NK-92 (cell line): ENCODE results near the gene ARID5B.

Experiments
- DNase-seq: peaks from one replicate; lab custom pipeline; 2025; ENCODE audit not compliant: unreplicated experiment; lab: John Stamatoyannopoulos, UW

The ARID5B gene

GRCh38 chr10:62007145-62007544 lies 105.6 kb downstream of the ARID5B start:
- DNase-seq: no peak

- no peak for DNase-seq
These were observed 106.7 kb downstream of the ARID5B start for GRCh38 chr10:62008196-62008595.

DNA sequence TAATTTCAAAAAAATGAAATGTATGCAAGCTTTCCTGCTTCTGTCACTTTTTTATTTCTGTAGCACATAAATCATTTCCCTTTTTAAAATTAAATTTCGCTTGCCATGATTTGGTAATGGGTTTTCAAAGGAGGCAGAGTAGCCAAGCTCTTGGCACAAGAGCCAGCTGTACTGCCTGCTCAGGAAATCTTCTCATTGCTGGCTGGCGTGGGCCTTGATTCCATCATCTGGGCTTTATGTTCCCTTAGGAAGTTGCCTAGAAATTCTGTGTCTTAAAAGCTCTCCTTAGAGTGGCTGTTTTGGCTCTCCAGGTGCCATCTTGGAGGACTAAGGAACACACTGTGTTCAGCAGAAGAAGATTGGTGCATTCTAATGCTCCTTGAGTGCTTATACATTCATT lies 107.4 kb downstream of the ARID5B start:
- DNase-seq: no peak

GRCh38 chr10:62010366-62010765 lies 108.9 kb downstream of the ARID5B start:
- DNase-seq: no peak

DNA sequence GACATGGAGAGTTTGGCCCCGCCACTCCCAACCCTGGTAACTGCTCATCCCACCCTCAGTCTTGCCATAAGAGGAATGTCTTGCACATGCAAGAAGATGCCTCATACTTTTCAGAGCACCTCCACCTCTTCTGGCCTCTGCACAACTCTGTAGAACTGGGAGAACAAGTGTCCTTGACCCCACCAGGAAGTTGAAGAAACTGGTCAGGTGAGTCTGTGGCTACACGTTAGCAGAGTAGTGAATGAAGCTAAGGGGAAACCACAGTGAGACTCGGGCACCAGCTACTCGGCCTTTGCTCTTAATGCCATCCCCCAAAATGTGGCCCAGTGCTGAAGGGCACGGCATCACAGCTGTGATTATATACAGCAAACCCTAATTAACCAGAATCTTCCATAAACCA lies 110.1 kb downstream of the ARID5B start:
- no peak for DNase-seq

DNA sequence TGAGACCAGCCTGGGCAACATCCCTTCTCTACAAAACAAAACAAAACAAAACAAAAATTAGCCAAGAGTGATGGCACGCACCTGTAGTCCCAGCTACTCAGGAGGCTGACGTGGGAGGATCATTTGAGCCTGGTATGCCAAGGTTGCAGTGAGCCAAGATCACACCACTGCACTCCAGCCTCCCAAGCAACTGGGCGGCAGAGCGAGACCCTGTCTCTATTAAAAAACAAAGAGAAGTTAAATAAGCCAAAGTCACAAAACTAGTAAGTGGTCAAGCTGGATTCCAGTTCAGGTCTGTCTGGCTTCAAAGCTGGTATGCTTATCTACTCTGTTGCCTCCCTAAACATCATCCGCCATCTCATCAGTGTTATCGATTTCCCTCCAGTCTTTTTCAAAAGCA lies 110.8 kb downstream of the ARID5B start:
- no peak for DNase-seq

- no peak for DNase-seq
These were observed 113.0 kb downstream of the ARID5B start for GRCh38 chr10:62014510-62014909.

DNA sequence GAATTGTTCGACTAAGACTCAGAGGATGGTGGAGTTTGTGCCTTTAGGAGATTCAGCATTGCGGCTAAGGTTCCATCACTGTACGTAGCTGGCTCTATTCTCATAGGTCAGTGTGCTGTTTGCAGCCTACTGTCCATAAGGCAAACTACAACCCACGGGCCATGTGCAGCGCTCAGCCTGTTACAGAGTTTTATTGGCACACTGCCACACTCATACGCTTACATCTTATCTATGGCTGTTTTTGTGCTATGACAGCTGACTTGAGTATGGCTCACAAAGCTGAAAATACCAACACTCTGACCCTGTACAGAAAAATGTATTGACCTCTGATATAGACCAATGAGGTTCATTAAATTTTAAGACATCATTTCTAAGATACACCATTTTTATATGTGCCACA lies 114.5 kb downstream of the ARID5B start:
- DNase-seq: no peak

DNA sequence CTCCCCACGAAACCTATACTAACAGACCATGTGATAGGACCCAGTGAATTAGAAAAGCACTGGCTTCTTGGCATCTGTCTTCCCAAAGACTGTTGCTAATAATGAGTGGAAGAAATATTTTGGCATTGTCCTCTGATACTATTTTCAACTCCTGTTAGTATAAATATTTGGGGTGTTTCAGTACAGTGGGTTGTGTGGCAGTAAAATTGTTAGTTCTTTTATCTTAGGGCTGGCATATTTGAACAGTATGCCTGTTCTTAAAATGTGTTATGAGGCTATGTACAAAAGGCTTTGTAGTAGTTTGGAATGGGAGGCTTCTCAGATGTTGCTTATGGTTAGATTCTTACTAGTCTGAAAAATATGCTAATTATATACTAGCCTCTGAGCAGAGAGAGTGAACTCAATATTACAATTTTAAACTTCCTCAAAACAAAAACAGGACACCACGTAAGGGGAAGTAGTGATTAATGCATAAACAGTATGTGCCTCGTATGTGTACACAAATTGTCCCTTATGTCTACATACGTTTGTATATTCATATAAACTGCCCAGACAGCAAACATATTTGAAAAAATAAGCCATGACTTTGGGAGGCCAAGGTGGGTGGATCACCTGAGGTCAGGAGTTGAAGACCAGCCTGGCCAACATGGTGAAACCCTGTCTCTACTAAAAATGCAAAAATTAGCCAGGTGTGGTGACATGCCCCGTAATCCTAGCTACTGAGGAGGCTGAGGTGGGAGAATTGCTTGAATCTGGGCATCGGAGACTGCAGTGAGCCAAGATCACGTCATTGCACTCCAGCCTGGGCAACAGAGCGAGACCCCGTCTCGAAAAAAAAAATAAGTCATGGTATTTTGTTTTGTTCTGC lies 115.4 kb downstream of the ARID5B start:
- no peak for DNase-seq

- no peak for DNase-seq
These were observed 116.0 kb downstream of the ARID5B start for GRCh38 chr10:62017491-62017870.

- no peak for DNase-seq
These were observed 116.8 kb downstream of the ARID5B start for GRCh38 chr10:62018131-62018911.

GRCh38 chr10:62019013-62019684 lies 117.7 kb downstream of the ARID5B start:
- no peak for DNase-seq

DNA sequence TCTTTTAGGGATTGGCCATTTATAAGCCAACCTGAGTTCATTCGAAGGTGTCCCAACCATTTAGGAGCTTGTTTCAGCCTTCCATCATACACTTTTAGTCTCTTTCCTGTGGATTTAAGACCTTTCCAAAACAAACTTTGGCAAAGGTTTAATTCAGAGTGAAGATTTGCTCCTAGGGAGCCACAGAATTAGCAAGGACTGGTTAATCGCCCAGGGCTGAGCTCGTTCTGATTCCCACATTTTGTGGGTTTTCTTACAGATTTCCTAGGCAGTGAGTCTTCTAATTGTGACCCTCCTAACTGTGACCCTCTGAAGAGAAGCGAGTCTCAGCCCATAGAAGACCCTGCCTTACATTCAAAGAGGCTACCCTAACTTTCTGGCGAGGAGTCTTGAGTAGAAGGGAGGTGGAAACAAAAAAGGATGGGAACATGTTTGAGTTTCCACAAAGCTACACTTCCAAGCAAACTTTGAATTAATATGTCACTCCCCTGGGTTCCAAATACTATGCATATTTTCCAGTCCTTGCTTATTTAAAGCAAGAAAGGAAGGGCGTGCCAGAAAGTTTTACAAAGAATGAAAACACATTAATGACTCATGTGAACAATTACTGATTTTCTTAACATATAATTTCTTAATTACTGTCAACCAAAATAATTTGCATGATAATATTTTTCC lies 118.3 kb downstream of the ARID5B start:
- DNase-seq: no peak

DNA sequence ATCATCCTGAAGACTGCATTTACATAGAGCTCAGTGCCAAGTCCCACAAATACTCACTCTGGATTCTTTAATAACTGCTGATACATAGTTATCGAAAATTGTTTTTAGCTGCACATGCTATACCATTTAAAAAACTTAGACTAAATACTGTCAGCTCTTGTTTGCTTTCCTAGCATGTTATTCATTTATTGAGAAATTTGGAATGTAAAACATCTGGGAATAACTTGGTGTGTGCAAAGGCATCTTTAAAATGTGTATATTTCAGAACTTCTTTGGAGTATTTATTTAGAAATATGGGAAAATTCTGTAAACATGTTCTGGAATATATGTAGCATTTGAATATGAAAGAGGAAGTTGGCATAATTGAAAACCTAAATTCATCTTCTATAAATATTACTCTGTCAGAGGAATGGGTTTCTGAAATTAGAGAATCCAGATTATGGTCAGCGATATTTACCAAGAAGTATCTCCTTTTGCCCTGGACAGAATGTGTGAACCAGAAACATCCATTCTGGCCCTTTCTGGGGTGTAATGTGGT lies 119.7 kb downstream of the ARID5B start:
- DNase-seq: no peak

DNA sequence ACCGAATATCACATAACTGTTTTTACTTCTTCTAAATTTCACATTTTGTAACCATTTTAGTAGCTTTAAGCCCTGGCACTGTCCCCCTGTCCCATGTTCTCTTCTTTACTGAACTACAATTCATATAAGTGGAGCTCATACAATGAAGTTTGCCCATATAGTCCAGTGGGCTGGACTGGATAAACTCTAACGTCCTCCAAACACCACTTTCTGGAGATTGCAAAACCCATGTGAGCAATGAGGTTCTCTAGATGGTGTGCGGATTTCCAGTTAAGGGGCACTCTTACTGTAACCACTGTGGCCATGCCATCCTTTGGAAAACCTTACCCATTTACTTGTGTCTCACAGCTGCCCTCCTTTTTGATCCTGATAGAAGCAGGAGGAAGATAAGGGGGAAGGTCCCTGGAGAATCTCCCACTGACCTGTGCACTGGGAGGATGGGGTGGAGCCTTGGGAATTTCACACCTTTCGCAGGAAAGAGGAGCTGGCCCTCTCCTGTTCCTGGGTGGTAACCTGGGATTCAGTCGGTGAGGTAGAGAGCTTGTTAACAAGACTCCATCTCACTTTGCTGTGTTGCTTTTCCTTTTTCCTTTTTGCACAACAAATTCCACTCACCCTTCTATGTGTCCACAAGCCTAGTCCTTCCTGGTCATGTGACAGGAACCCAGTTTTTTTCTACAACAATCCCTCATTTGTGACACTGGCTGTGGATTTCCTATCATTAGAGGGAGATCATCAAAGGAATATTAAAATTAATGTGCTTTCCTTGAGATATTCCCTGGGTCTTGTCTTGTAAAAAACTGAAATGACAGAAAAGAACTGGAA lies 120.7 kb downstream of the ARID5B start:
- DNase-seq: no peak

GRCh38 chr10:62022830-62023229 lies 121.3 kb downstream of the ARID5B start:
- no peak for DNase-seq

GRCh38 chr10:62023329-62023728 lies 121.8 kb downstream of the ARID5B start:
- DNase-seq: no peak

GRCh38 chr10:62024026-62024701 lies 122.7 kb downstream of the ARID5B start:
- no peak for DNase-seq

DNA sequence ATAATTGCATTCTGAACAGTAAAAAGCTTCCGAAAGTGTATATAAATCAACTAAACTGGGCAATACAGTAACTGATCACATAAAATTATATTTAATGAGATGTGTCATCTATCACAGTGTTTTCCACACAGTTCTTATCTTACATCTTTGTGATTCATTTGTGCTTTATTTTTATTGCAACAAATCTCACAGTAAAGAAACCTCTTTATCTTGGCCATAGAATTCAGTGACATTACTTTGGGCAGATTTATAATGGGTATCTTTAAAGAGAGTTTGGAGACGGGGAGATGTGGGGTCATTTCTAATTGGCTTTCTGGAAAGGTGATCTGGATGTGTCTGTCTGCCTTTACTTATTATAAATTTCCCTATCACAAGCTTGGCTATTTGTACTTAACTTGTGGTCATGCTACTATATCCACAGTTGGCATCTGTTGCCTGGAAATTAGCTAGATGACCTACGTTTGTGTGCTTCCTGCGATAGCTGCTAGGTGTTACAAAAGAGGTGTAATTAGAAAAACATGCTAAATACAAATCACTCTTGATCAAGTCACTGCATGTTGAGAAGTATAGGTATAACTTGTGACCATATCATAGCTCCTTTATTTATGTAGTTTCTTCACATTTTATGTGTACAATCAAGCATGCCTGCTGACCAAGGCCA lies 123.8 kb downstream of the ARID5B start:
- no peak for DNase-seq
